ENCODE results near the gene SFXN5. TPM values are rescaled to one million over a fixed set of nuclear protein-coding genes. Genes with fewer than 3 reads are reported as not detected.

The SFXN5 gene
- total and polyA plus RNA-seq, 2 of the 8 experiments (the other 6 are each of a cell fraction or from before 2014, with no cell fraction given), result 29.3 to 33.1 TPM

- TF ChIP-seq CBX8 (IDR thresholded peaks at IDR 0.05; ENCODE audit: borderline replicate concordance, low read depth, low read length), result no peak
- no peak for TF ChIP-seq USF2 (IDR thresholded peaks at IDR 0.05; ENCODE audit: low read length)
- TF ChIP-seq E2F6 (IDR thresholded peaks at IDR 0.05), result no peak
- no peak for TF ChIP-seq RXRA (IDR thresholded peaks at IDR 0.05; ENCODE audit: insufficient read depth, low read depth, low read length)
- TF ChIP-seq NRF1 (IDR thresholded peaks at IDR 0.05; ENCODE audit: low read depth, low read length), result no peak
- no peak for TF ChIP-seq EGR1 (IDR thresholded peaks at IDR 0.05; ENCODE audit: borderline replicate concordance, low read depth, low read length)
- TF ChIP-seq SP2 (IDR thresholded peaks at IDR 0.05; ENCODE audit: low read length), result no peak
- no peak for TF ChIP-seq KDM5A (IDR thresholded peaks at IDR 0.05; ENCODE audit: low read length)
- ChIA-PET POLR2A (ENCODE audit: partially characterized antibody) (interaction anchor here (0.8 to 3.2 kb wide), 8 partner anchors 9 to 145 kb away, joined by 3 to 18 read pairs (median 4); partner anchors contain the start of genes EMX1 and SFXN5), CTCF (ENCODE audit: partially characterized antibody) (interaction anchor here (0.9 to 24.3 kb wide), 17 partner anchors 10 to 250 kb away, joined by 3 to 497 read pairs (median 5); partner anchors contain the start of genes EMX1 and SPR)
- Histone ChIP-seq H3K9ac (replicated peaks in 1 of 4; ENCODE audit: extremely low read depth in 1 of 4, low read depth in 3 of 4, low read length in 3 of 4) (no peak overlapping the region), H3K56ac (replicated peaks; ENCODE audit: insufficient read length, low read depth, low read length) (no peak overlapping the region), H3K23me2 (ENCODE audit: low read depth, low read length) (peaks cover 7% of the 10 kb centered on the region; the same call in 1 of the 2 replicates), H3K9me3 (ENCODE audit: insufficient read depth in 2 of 2, low read depth in 1 of 2, low read length in 1 of 2) (peaks cover 0 to 4% of the 10 kb centered on the region in 2 experiments; a peak in 1 of 4 replicates), H3K4ac (replicated peaks; ENCODE audit: insufficient read length, low read depth, low read length) (no peak overlapping the region), H4K8ac (ENCODE audit: extremely low read depth, insufficient read depth, low read length) (no peak overlapping the region), H2BK20ac (ENCODE audit: low read length) (no peak overlapping the region), H3K14ac (ENCODE audit: insufficient read length) (no peak overlapping the region), H4K91ac (replicated peaks; ENCODE audit: insufficient read length, low read length) (no peak overlapping the region), H2BK12ac (ENCODE audit: low read depth, low read length) (no peak overlapping the region), H4K5ac (ENCODE audit: insufficient read length, low read depth, low read length) (no peak overlapping the region), H3K27me3 (replicated peaks in 1 of 4; ENCODE audit: control insufficient read depth in 3 of 4, extremely low read depth in 1 of 4, insufficient read depth in 3 of 4, low read length in 3 of 4) (peaks cover 67 to 87% (median 81%) of the 10 kb centered on the region in 4 experiments), H4K20me1 (replicated peaks in 1 of 2; ENCODE audit: control insufficient read depth in 1 of 2, insufficient read depth in 2 of 2, low read length in 2 of 2) (peaks cover 4 to 16% of the 10 kb centered on the region in 2 experiments), H2BK15ac (ENCODE audit: low read length) (no peak overlapping the region), H3K4me2 (ENCODE audit: insufficient read depth in 1 of 2, low read depth in 2 of 2, low read length in 2 of 2) (0 out of 4 replicates have a peak overlapping the region, but pooled peaks of 1 of the 2 experiments have one; percentile 15), H3K79me2 (ENCODE audit: control insufficient read depth in 1 of 2, insufficient read depth in 2 of 2, low read length in 2 of 2) (no peaks in the 10 kb centered on the region), H3K79me1 (ENCODE audit: low read depth, low read length) (no peaks in the 10 kb centered on the region), H2BK120ac (replicated peaks; ENCODE audit: low read depth, low read length) (no peak overlapping the region), H2BK5ac (ENCODE audit: low read depth, low read length) (no peak overlapping the region), H3K36me3 (ENCODE audit: control insufficient read depth in 2 of 4, insufficient read depth in 4 of 4, low read length in 3 of 4) (peaks cover 0 to 2% (median 0%) of the 10 kb centered on the region in 4 experiments; a peak in 1 of 8 replicates), H3K4me1 (replicated peaks in 1 of 4; ENCODE audit: control insufficient read depth in 3 of 4, insufficient read depth in 4 of 4, low read length in 3 of 4) (peaks cover 6 to 25% (median 11%) of the 10 kb centered on the region in 4 experiments), H2AK5ac (ENCODE audit: low read depth, low read length) (no peak overlapping the region), H3K27ac (ENCODE audit: low read depth, low read length) (no peak overlapping the region), H3K23ac (ENCODE audit: insufficient read length) (no peak overlapping the region), H3K4me3 (ENCODE audit: extremely low read depth in 1 of 4, insufficient read depth in 2 of 4, low read depth in 3 of 4, low read length in 4 of 4) (no peak overlapping the region), H2AFZ (ENCODE audit: low read length) (no peak overlapping the region), H3K18ac (ENCODE audit: extremely low read depth, low read length) (no peak overlapping the region)
- FAIRE-seq (no peak), DNase-seq (ENCODE audit: low read depth in 1 of 2, low spot score in 2 of 2) (no peak)
- WGBS, 2 experiments (ENCODE audit: extremely low coverage in 1 of 2, insufficient coverage in 1 of 2, insufficient read length in 1 of 2, insufficient replicate concordance in 2 of 2, low coverage in 1 of 2, low lambda C conversion rate in 2 of 2, missing lambda C conversion rate in 1 of 2), result 69% methylated on average over 6 of the region's 6 CpGs; no CpG with 5 or more reads in 1 of the 2 experiments
Observed at GRCh38 chr2:72926811-72927465, 144.6 kb downstream of the SFXN5 start.
